MM.1S (cell line): ENCODE measurements around the gene TNFSF4.

Source experiments
- CTCF ChIP-seq: fragments of 300-600 bp; sonication (generic); IDR thresholded peaks from 2 replicates; pipeline ENCODE4 v1.5.1; 2016; ENCODE audit warnings: antibody characterized with exemption, low read length, mixed read lengths
- EZH2phosphoT487 ChIP-seq: fragments of 300-600 bp; sonication (generic); IDR thresholded peaks from 2 replicates; pipeline ENCODE4 v1.6.1; 2018; ENCODE audit warnings: antibody characterized with exemption, low read length

- no peak for TF ChIP-seq CTCF
- no peak for TF ChIP-seq EZH2phosphoT487
These were observed 43.0 kb downstream of the TNFSF4 start for GRCh38 chr1:173164178-173164577.
